HG03442 (cell line): ENCODE results near the gene GRIN3A.

ENCODE experiments used
- ATAC-seq: cut with Tn5 transposase; IDR thresholded peaks from one replicate; pipeline ENCODE4 v1.9.1; 2021; ENCODE audit warnings: mild to moderate bottlenecking, moderate library complexity; ENCODE audit not compliant: unreplicated experiment

GRIN3A gene

GRCh38 chr9:101533334-101534204 is 204.9 kb downstream of the GRIN3A start, which contains the start of gene RNF20:
RNF20 (plus strand) TSS chr9:101533853; CDS start chr9:101535424, 1,571 bp downstream.
- ATAC-seq: peak; percentile 97

- peak; percentile 39 for ATAC-seq
Observed at GRCh38 chr9:101530076-101530711, 208.3 kb downstream of the GRIN3A start.

GRCh38 chr9:101528015-101528414 is 210.4 kb downstream of the GRIN3A start:
- ATAC-seq: no peak

GRCh38 chr9:101527066-101527465 is 211.4 kb downstream of the GRIN3A start:
- ATAC-seq: no peak

GRCh38 chr9:101524371-101524770 is 214.1 kb downstream of the GRIN3A start:
- no peak for ATAC-seq
